ENCODE results near the gene RAB37. TPM values are rescaled to one million over a fixed set of nuclear protein-coding genes. Genes with fewer than 3 reads are reported as not detected.

The RAB37 gene
- total and polyA plus RNA-seq, 2 of the 13 experiments (the other 11 are each of a cell fraction or from before 2014, with no cell fraction given), result 0.91 to 3.7 TPM

- ATAC-seq (peak; percentile 2), FAIRE-seq (no peak), DNase-seq (ENCODE audit: low spot score) (no peak)
- Histone ChIP-seq H4K20me1 (ENCODE audit: insufficient read depth, low read length) (peaks cover 69% of the 10 kb centered on the region), H3K4me2 (ENCODE audit: low read depth, low read length) (peak overlapping the region; percentile 92), H3K79me2 (ENCODE audit: insufficient read depth, low read length) (peaks cover 93% of the 10 kb centered on the region), H3K27ac (ENCODE audit: extremely low read length, insufficient read depth, low read length) (peak overlapping the region; percentile 64), H3K36me3 (replicated peaks in 1 of 2; ENCODE audit: control insufficient read depth in 1 of 2, insufficient read depth in 2 of 2, low read length in 2 of 2) (peaks cover 26 to 38% of the 10 kb centered on the region in 2 experiments), H3K9ac (ENCODE audit: insufficient read depth, low read depth, low read length) (peak overlapping the region; percentile 27), H2AFZ (ENCODE audit: low read length) (no peak overlapping the region), H3K4me1 (ENCODE audit: insufficient read depth, low read length) (peaks cover 99% of the 10 kb centered on the region), H3K4me3 (replicated peaks in 1 of 3; ENCODE audit: insufficient read depth in 1 of 3, low read depth in 2 of 3, low read length in 3 of 3) (peak overlapping the region in 1 of 3 experiments; percentile 19; a peak in 1 of 6 replicates), H3K9me3 (ENCODE audit: low read length) (no peaks in the 10 kb centered on the region), H3K27me3 (ENCODE audit: control insufficient read depth in 1 of 2, insufficient read depth in 2 of 2, low read length in 2 of 2) (no peaks in the 10 kb centered on the region)
- 72% methylated on average over 7 of the region's 7 CpGs for WGBS (ENCODE audit: low lambda C conversion rate)
- ChIA-PET CTCF (ENCODE audit: low intra/inter-chr PET ratio, low total read pairs) (interaction anchor here (1.0 to 1.5 kb wide), 2 partner anchors 10 to 16 kb away, joined by 3 to 4 read pairs; no protein-coding TSS in a partner anchor), POLR2A (interaction anchor here (0.8 to 29.3 kb wide), 4 partner anchors 6 to 113 kb away, joined by 5 to 1459 read pairs (median 764); partner anchors contain the start of genes FDXR, NAT9, NHERF1 and RAB37)
- no TSS peak for BruUV-seq (replicated peaks)
- intact Hi-C loops (cut with micrococcal nuclease; ENCODE audit: unreplicated experiment) (loop anchor here (1.0 kb wide), 1 partner anchor 10 kb away; no protein-coding TSS in a partner anchor), in situ Hi-C loops (cut with HindIII; ENCODE audit: extremely low pct_ligation_motif_present, low pct_unique_long_range_greater_than_20kb) (no loop called here)
- TF ChIP-seq ZNF580 (CRISPR knock-in tag; IDR thresholded peaks at IDR 0.05; ENCODE audit: borderline replicate concordance, low read depth) (no peak), EP300 (IDR thresholded peaks at IDR 0.05; ENCODE audit: low read depth in 2 of 2, low read length in 2 of 2) (no peak), EP300 (CRISPR knock-in tag; IDR thresholded peaks at IDR 0.05; ENCODE audit: borderline replicate concordance) (no peak), ATF7 (IDR thresholded peaks at IDR 0.05) (no peak), ATF7 (CRISPR knock-in tag; IDR thresholded peaks at IDR 0.05) (no peak), SP140L (CRISPR knock-in tag; IDR thresholded peaks at IDR 0.05; ENCODE audit: borderline replicate concordance) (no peak), PAXIP1 (CRISPR knock-in tag; conservative IDR thresholded peaks at IDR 0.05) (peak; percentile 42), GTF2F1 (IDR thresholded peaks at IDR 0.05; ENCODE audit: low read length) (no peak), HNF1A (IDR thresholded peaks at IDR 0.05; ENCODE audit: low read depth) (no peak), HNF1A (CRISPR knock-in tag; IDR thresholded peaks at IDR 0.05; ENCODE audit: borderline replicate concordance) (peak; percentile 55; the same call in 1 of the 2 replicates), THAP9 (CRISPR knock-in tag; IDR thresholded peaks at IDR 0.05; ENCODE audit: borderline replicate concordance) (no peak), MIER2 (CRISPR knock-in tag; IDR thresholded peaks at IDR 0.05) (peak; percentile 50; the same call in 1 of the 2 replicates)
Observed at GRCh38 chr17:74760404-74761105, 23.5 kb downstream of the RAB37 start.

Data from HepG2 (cell line).